HPDE6-E6E7 (cell line): Measurements from ENCODE around the gene LHB.

Source experiments
- DNase-seq: peaks from one replicate; pipeline ENCODE4 v3.0.0; 2011; ENCODE audit warnings: missing footprints; ENCODE audit errors: extremely low spot score

Gene LHB

GRCh38 chr19:49010453-49010852, 6.4 kb downstream of the LHB start:
- DNase-seq, result no peak

GRCh38 chr19:49009828-49010227, 7.1 kb downstream of the LHB start:
- DNase-seq, result no peak

- no peak for DNase-seq
Measured at GRCh38 chr19:49006905-49007304, 10.0 kb downstream of the LHB start.

GRCh38 chr19:49004964-49005614, 11.8 kb downstream of the LHB start:
- no peak for DNase-seq

- DNase-seq, result no peak
Measured at GRCh38 chr19:49004133-49004532, 12.8 kb downstream of the LHB start.

- DNase-seq, result no peak
Measured at GRCh38 chr19:48999481-49000325, 17.2 kb downstream of the LHB start.

GRCh38 chr19:48997972-48998371, 18.9 kb downstream of the LHB start:
- DNase-seq, result no peak

- no peak for DNase-seq
Measured at GRCh38 chr19:48994035-48994386, 22.9 kb downstream of the LHB start.

- peak; percentile 100 for DNase-seq
Measured at GRCh38 chr19:48993175-48994034, 23.5 kb downstream of the LHB start, which contains the start of the genes GYS1 and RUVBL2. Gene GYS1 (minus strand): TSS chr19:48993309. CDS start chr19:48993112, 197 bp downstream. Gene RUVBL2 (plus strand): TSS chr19:48993887. CDS start chr19:48993912, 25 bp downstream.

- no peak for DNase-seq
Measured at GRCh38 chr19:48992581-48993174, 24.2 kb downstream of the LHB start.

GRCh38 chr19:48991873-48992580, 24.9 kb downstream of the LHB start:
- DNase-seq, result peak; percentile 85

- no peak for DNase-seq
Measured at GRCh38 chr19:48991011-48991609, 25.8 kb downstream of the LHB start.

GRCh38 chr19:48990400-48990799, 26.5 kb downstream of the LHB start:
- DNase-seq, result no peak

GRCh38 chr19:48989701-48990291, 27.1 kb downstream of the LHB start:
- no peak for DNase-seq

- no peak for DNase-seq
Measured at GRCh38 chr19:48988860-48989259, 28.0 kb downstream of the LHB start.

GRCh38 chr19:48988286-48988685, 28.6 kb downstream of the LHB start:
- DNase-seq, result no peak

- no peak for DNase-seq
Measured at GRCh38 chr19:48987323-48987722, 29.6 kb downstream of the LHB start.

GRCh38 chr19:48986211-48986610, 30.7 kb downstream of the LHB start:
- no peak for DNase-seq

- DNase-seq, result no peak
Measured at GRCh38 chr19:48985711-48986110, 31.2 kb downstream of the LHB start.

- no peak for DNase-seq
Measured at GRCh38 chr19:48982280-48982679, 34.6 kb downstream of the LHB start.
